Measurements from ENCODE around the gene SETD2. TPM values are rescaled to one million over a fixed set of nuclear protein-coding genes. Genes with fewer than 3 reads are reported as not detected.

The SETD2 gene
- total RNA-seq, 4 donors from 2014 or later = 54.3 to 113 (median 67.9) TPM

DNA sequence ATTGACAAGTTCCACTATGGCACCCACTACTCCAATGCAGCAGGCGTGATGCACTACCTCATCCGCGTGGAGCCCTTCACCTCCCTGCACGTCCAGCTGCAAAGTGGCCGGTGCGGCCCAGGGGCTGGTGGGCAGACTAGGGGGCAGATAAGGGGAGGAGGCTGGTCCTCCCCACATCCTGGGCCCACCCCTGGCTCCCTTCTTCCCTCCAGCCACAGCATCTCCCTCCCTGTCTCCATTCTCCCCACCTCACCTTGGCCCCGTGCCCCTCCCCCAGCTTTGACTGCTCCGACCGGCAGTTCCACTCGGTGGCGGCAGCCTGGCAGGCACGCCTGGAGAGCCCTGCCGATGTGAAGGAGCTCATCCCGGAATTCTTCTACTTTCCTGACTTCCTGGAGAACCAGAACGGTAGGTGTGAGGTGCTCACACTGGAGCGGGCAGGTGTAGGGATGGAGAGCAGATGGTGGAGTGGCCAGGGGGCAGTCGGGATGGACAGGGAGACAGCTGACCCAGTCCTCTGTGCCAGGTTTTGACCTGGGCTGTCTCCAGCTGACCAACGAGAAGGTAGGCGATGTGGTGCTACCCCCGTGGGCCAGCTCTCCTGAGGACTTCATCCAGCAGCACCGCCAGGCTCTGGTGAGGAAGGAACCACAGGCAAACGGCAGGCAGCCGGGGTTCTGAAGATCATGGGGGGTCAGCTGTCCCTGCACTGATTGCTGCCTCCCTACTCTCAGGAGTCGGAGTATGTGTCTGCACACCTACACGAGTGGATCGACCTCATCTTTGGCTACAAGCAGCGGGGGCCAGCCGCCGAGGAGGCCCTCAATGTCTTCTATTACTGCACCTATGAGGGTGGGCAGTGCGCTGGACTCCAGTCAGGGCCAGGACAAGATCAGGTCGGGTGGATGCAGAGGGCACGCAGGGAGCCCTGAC lies 158.4 kb downstream of the SETD2 start:
- in situ Hi-C loops (cut with MboI; ENCODE audit: low pct_ligation_motif_present in 1 of 4, low pct_unique_long_range_greater_than_20kb in 1 of 4, low sequenced_read_pairs in 3 of 4) = loop anchor here in 3 of 4 donors (25.0 kb wide), 2 partner anchors 157 to 293 kb away; partner anchors contain the start of genes PRSS50 (in 2 of the 3), TMIE (in 2 of the 3) and SETD2 (in 1 of the 3)
- DNase-seq = peak; percentile 7

DNA sequence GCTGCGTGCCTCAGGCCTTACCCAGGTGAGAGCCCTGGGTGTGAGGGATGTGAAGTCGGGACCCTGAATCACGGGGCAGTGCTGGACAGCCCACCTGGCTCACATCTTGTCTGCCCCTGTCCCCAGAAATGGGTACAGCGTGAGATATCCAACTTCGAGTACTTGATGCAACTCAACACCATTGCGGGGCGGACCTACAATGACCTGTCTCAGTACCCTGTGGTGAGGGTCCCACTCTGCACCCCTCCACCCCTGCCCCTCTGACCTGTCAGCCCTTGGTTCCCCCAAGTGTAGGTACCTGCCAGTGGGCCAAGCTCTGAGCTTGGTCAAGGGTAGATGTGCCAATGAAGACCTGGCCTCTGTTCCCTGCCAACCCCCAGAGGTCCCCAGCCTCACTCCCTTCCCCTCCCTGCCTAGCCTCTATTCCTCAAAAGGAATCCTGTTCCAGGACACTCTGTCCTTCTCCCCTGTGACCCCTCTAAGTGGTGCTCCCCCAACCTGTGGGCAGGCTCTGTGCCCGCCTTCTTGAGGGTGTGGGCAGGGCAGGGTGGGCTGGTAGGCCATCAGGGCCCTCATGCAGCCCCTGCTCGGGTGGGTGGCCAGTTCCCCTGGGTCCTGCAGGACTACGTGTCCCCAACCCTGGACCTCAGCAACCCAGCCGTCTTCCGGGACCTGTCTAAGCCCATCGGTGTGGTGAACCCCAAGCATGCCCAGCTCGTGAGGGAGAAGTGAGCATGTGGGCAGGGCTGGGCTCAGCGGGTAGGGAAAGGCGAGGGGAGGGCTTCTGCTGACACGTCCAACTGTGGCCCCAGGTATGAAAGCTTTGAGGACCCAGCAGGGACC lies 159.3 kb downstream of the SETD2 start:
- Histone ChIP-seq H3K36me3 (peaks cover 0 to 27% (median 5%) of the 10 kb centered on the region in 4 donors), H3K4me3 (no peak overlapping the region)
- in situ Hi-C loops (cut with MboI; ENCODE audit: low pct_ligation_motif_present in 1 of 4, low pct_unique_long_range_greater_than_20kb in 1 of 4, low sequenced_read_pairs in 3 of 4) = loop anchor here in 3 of 4 donors (25.0 kb wide), 2 partner anchors 158 to 292 kb away; partner anchors contain the start of genes PRSS50 (in 2 of the 3), TMIE (in 2 of the 3) and SETD2 (in 1 of the 3)

More for the DNA sequence above, 158.4 kb downstream of the SETD2 start:
- Histone ChIP-seq H3K27me3 (no peaks in the 10 kb centered on the region), H3K4me1 (peaks cover 0 to 10% (median 3%) of the 10 kb centered on the region in 4 donors), H3K4me3 (no peak overlapping the region), H3K27ac (no peak overlapping the region), H3K9me3 (no peaks in the 10 kb centered on the region), H3K36me3 (peaks cover 0 to 24% (median 5%) of the 10 kb centered on the region in 4 donors)
- TF ChIP-seq POLR2AphosphoS5 (IDR thresholded peaks at IDR 0.05) = no peak
- TF ChIP-seq, protein P1, sequence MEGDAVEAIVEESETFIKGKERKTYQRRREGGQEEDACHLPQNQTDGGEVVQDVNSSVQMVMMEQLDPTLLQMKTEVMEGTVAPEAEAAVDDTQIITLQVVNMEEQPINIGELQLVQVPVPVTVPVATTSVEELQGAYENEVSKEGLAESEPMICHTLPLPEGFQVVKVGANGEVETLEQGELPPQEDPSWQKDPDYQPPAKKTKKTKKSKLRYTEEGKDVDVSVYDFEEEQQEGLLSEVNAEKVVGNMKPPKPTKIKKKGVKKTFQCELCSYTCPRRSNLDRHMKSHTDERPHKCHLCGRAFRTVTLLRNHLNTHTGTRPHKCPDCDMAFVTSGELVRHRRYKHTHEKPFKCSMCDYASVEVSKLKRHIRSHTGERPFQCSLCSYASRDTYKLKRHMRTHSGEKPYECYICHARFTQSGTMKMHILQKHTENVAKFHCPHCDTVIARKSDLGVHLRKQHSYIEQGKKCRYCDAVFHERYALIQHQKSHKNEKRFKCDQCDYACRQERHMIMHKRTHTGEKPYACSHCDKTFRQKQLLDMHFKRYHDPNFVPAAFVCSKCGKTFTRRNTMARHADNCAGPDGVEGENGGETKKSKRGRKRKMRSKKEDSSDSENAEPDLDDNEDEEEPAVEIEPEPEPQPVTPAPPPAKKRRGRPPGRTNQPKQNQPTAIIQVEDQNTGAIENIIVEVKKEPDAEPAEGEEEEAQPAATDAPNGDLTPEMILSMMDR (IDR thresholded peaks at IDR 0.05) = no peak
- no peak for TF ChIP-seq POLR2A (IDR thresholded peaks at IDR 0.05)
- TF ChIP-seq EP300 (IDR thresholded peaks at IDR 0.05; ENCODE audit: low read depth) = no peak
- 82% methylated on average over 23 of the region's 32 CpGs; no CpG with 5 or more reads in 1 of the 2 donors for WGBS, 2 donors (ENCODE audit: low coverage in 1 of 2)
- intact Hi-C loops (cut with DNase I; ENCODE audit: low total_unique reads) = loop anchor here (1.0 to 10.0 kb wide), 2 partner anchors 30 to 159 kb away; partner anchors contain the start of gene SETD2

DNA sequence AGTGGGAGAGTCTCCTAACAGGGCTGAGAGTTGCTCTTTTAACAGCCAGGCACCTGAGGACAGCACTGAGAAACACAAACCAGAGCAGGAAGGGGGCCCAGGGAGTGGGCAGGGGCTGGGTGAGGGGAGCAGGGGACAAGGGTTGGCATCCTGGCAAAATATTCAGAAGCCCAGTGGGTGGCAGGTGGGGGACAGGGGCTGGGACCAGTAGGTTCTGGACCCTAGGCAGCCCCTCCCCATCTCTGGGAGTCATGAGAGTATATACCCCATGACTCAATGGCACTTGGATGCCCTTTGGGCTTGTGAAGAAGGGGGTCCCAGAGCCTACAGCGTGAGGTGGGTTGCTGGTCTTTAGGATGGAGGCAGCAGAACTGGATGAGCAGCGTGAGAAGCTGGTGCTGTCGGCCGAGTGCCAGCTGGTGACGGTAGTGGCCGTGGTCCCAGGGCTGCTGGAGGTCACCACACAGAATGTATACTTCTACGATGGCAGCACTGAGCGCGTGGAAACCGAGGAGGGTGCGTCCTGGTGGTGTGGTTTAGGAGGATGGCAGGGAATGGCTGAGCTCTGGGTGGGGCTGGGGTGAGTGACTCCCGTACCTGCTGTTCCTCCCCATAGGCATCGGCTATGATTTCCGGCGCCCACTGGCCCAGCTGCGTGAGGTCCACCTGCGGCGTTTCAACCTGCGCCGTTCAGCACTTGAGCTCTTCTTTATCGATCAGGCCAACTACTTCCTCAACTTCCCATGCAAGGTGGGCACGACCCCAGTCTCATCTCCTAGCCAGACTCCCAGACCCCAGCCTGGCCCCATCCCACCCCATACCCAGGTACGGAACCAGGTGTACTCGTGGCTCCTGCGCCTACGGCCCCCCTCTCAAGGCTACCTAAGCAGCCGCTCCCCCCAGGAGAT lies 160.2 kb downstream of the SETD2 start:
- Histone ChIP-seq H3K27ac (no peak overlapping the region), H3K9me3 (no peaks in the 10 kb centered on the region), H3K27me3 (no peaks in the 10 kb centered on the region), H3K4me3 (no peak overlapping the region), H3K36me3 (peaks cover 0 to 27% (median 5%) of the 10 kb centered on the region in 4 donors), H3K4me1 (peaks cover 0 to under 1% (median 0%) of the 10 kb centered on the region in 4 donors)
- no peak for DNase-seq
- 96% methylated on average over 27 of the region's 27 CpGs; no CpG with 5 or more reads in 1 of the 2 donors for WGBS, 2 donors (ENCODE audit: low coverage in 1 of 2)
- intact Hi-C loops (cut with DNase I; ENCODE audit: low total_unique reads) (loop anchor here (10.0 kb wide), 1 partner anchor 161 kb away; the partner anchor contains the start of gene SETD2), in situ Hi-C loops (cut with MboI; ENCODE audit: low pct_ligation_motif_present in 1 of 4, low pct_unique_long_range_greater_than_20kb in 1 of 4, low sequenced_read_pairs in 3 of 4) (loop anchor here in 3 of 4 donors (25.0 kb wide), 2 partner anchors 159 to 291 kb away; partner anchors contain the start of genes PRSS50 (in 2 of the 3), TMIE (in 2 of the 3) and SETD2 (in 1 of the 3))
- TF ChIP-seq EP300 (IDR thresholded peaks at IDR 0.05; ENCODE audit: low read depth) (no peak), POLR2AphosphoS5 (IDR thresholded peaks at IDR 0.05) (no peak), POLR2A (IDR thresholded peaks at IDR 0.05) (no peak)
- TF ChIP-seq, protein P1 (IDR thresholded peaks at IDR 0.05) = no peak

More for the DNA sequence above, 159.3 kb downstream of the SETD2 start:
- no peak for TF ChIP-seq EP300 (IDR thresholded peaks at IDR 0.05; ENCODE audit: low read depth)
- TF ChIP-seq, protein P1 (IDR thresholded peaks at IDR 0.05) = no peak
- TF ChIP-seq POLR2A (IDR thresholded peaks at IDR 0.05) = no peak
- no peak for TF ChIP-seq POLR2AphosphoS5 (IDR thresholded peaks at IDR 0.05)
- no peak for DNase-seq
- intact Hi-C loops (cut with DNase I; ENCODE audit: low total_unique reads) = loop anchor here (10.0 kb wide), 1 partner anchor 160 kb away; the partner anchor contains the start of gene SETD2
- H3K9me3 ChIP-seq = no peaks in the 10 kb centered on the region
- H3K27ac ChIP-seq = no peak overlapping the region
- 93% methylated on average over 16 of the region's 17 CpGs; no CpG with 5 or more reads in 1 of the 2 donors for WGBS, 2 donors (ENCODE audit: low coverage in 1 of 2)
- no peaks in the 10 kb centered on the region for H3K27me3 ChIP-seq
- peaks cover 0 to 4% (median under 1%) of the 10 kb centered on the region in 4 donors for H3K4me1 ChIP-seq

All from transverse colon (tissue), 4 donors.